ENCODE measurements around the gene BMAL1.

Gene BMAL1

DNA sequence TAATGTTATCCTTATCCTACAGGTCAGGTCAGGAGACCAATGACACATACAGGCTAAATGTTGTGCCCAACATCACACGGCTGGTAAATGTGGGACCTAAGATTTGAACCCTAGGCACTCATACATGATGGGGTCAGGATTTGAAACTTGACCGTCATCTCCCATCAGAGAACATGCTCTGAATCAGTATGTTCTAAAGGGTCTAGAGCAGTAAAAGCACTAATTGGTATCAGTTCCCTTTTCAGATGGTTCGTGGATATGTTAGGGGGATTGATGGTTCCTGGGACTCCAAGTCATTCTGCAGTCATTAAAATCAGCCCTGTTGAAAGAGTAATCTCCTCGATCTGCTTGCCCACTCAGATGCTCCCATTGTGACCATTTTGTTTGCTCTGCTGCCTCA is 65.5 kb downstream of the BMAL1 start:
- Histone ChIP-seq H3K4me3 (ENCODE audit: low read length) (no peak overlapping the region), H3K27me3 (ENCODE audit: insufficient read depth, low read length, poor library complexity) (no peaks in the 10 kb centered on the region), H2BK15ac (replicated peaks; ENCODE audit: low read depth) (no peak overlapping the region), H3K18ac (ENCODE audit: low read length) (no peak overlapping the region), H3K56ac (ENCODE audit: low read length) (no peak overlapping the region), H2BK5ac (ENCODE audit: low read length) (no peak overlapping the region), H3K27ac (ENCODE audit: low read depth, low read length) (no peak overlapping the region), H4K5ac (ENCODE audit: low read length) (no peak overlapping the region), H3K4ac (ENCODE audit: low read depth, low read length) (no peak overlapping the region), H3K9ac (ENCODE audit: low read length) (no peak overlapping the region), H2AK5ac (ENCODE audit: low read length) (no peak overlapping the region), H3K79me2 (ENCODE audit: control insufficient read depth, insufficient read depth, low read length) (no peaks in the 10 kb centered on the region), H3K23ac (ENCODE audit: low read length) (no peak overlapping the region), H3K36me3 (ENCODE audit: control insufficient read depth, insufficient read depth, low read length) (no peaks in the 10 kb centered on the region), H2BK120ac (ENCODE audit: low read depth, low read length) (no peak overlapping the region), H3K4me1 (ENCODE audit: control insufficient read depth, low read depth, low read length) (no peaks in the 10 kb centered on the region), H3K79me1 (ENCODE audit: low read length) (no peaks in the 10 kb centered on the region), H3K4me2 (ENCODE audit: low read length) (no peak overlapping the region), H4K8ac (ENCODE audit: low read depth, low read length) (no peak overlapping the region)
- DNase-seq: no peak
- WGBS (ENCODE audit: extremely low coverage, insufficient coverage, low lambda C conversion rate): no CpG with 5 or more reads among the region's 4 CpGs

- no CpG with 5 or more reads among the region's 10 CpGs for WGBS (ENCODE audit: extremely low coverage, insufficient coverage, low lambda C conversion rate)
- H3K79me2 ChIP-seq (ENCODE audit: control insufficient read depth, insufficient read depth, low read length): no peaks in the 10 kb centered on the region
- DNase-seq: peak; percentile 85
Measured at GRCh38 chr11:13343931-13344717, 66.5 kb downstream of the BMAL1 start.

GRCh38 chr11:13344818-13345217 is 67.2 kb downstream of the BMAL1 start:
- Histone ChIP-seq H3K18ac (ENCODE audit: low read length) (no peak overlapping the region), H4K8ac (ENCODE audit: low read depth, low read length) (no peak overlapping the region), H3K4me3 (ENCODE audit: low read length) (no peak overlapping the region)

More at GRCh38 chr11:13343931-13344717, 66.5 kb downstream of the BMAL1 start:
- Histone ChIP-seq H3K4me3 (ENCODE audit: low read length) (no peak overlapping the region), H3K27ac (ENCODE audit: low read depth, low read length) (no peak overlapping the region), H4K8ac (ENCODE audit: low read depth, low read length) (no peak overlapping the region), H3K56ac (ENCODE audit: low read length) (no peak overlapping the region), H4K5ac (ENCODE audit: low read length) (no peak overlapping the region), H3K18ac (ENCODE audit: low read length) (no peak overlapping the region), H3K4ac (ENCODE audit: low read depth, low read length) (no peak overlapping the region), H3K4me1 (ENCODE audit: control insufficient read depth, low read depth, low read length) (no peaks in the 10 kb centered on the region), H3K36me3 (ENCODE audit: control insufficient read depth, insufficient read depth, low read length) (no peaks in the 10 kb centered on the region), H2AK5ac (ENCODE audit: low read length) (no peak overlapping the region), H3K23ac (ENCODE audit: low read length) (no peak overlapping the region), H3K79me1 (ENCODE audit: low read length) (no peaks in the 10 kb centered on the region), H2BK15ac (replicated peaks; ENCODE audit: low read depth) (no peak overlapping the region), H3K9ac (ENCODE audit: low read length) (no peak overlapping the region), H2BK5ac (ENCODE audit: low read length) (no peak overlapping the region), H3K27me3 (ENCODE audit: insufficient read depth, low read length, poor library complexity) (no peaks in the 10 kb centered on the region), H2BK120ac (ENCODE audit: low read depth, low read length) (no peak overlapping the region), H3K4me2 (ENCODE audit: low read length) (no peak overlapping the region)

DNA sequence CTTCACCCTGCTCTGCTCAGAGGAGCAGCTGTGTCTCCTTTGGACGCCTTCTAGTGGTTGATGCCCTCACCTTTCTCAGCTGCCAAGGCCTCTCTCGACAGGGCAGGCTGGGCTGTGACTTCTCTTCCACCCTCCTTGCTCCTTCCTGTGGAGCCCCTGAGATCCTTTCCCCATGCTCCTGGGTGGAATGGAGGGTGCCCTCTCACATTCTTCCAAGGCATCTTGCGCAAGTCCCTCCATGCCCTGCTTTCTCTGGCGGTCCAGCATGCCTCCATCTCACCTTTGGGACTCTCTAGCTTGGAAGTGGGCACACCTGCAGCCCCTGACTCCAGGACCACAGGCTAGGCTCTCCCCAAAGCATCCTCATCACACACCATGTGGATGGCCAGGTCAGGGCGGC is 68.9 kb downstream of the BMAL1 start:
- H2BK15ac ChIP-seq (replicated peaks; ENCODE audit: low read depth): no peak overlapping the region
- no peaks in the 10 kb centered on the region for H3K36me3 ChIP-seq (ENCODE audit: control insufficient read depth, insufficient read depth, low read length)
- H3K27me3 ChIP-seq (ENCODE audit: insufficient read depth, low read length, poor library complexity): no peaks in the 10 kb centered on the region
- no CpG with 5 or more reads among the region's 5 CpGs for WGBS (ENCODE audit: extremely low coverage, insufficient coverage, low lambda C conversion rate)
- H3K4me1 ChIP-seq (ENCODE audit: control insufficient read depth, low read depth, low read length): no peaks in the 10 kb centered on the region
- H3K4ac ChIP-seq (ENCODE audit: low read depth, low read length): no peak overlapping the region
- H2AK5ac ChIP-seq (ENCODE audit: low read length): no peak overlapping the region
- no peak overlapping the region for H2BK5ac ChIP-seq (ENCODE audit: low read length)
- no peak overlapping the region for H4K8ac ChIP-seq (ENCODE audit: low read depth, low read length)
- no peaks in the 10 kb centered on the region for H3K79me1 ChIP-seq (ENCODE audit: low read length)
- no peak overlapping the region for H3K56ac ChIP-seq (ENCODE audit: low read length)
- no peak overlapping the region for H3K9ac ChIP-seq (ENCODE audit: low read length)
- DNase-seq: no peak
- no peak overlapping the region for H3K4me3 ChIP-seq (ENCODE audit: low read length)
- no peak overlapping the region for H3K18ac ChIP-seq (ENCODE audit: low read length)
- H3K79me2 ChIP-seq (ENCODE audit: control insufficient read depth, insufficient read depth, low read length): no peaks in the 10 kb centered on the region
- no peak overlapping the region for H3K23ac ChIP-seq (ENCODE audit: low read length)
- no peak overlapping the region for H4K5ac ChIP-seq (ENCODE audit: low read length)
- H3K4me2 ChIP-seq (ENCODE audit: low read length): no peak overlapping the region
- H3K27ac ChIP-seq (ENCODE audit: low read depth, low read length): no peak overlapping the region
- no peak overlapping the region for H2BK120ac ChIP-seq (ENCODE audit: low read depth, low read length)

More at GRCh38 chr11:13344818-13345217, 67.2 kb downstream of the BMAL1 start:
- peak; percentile 92 for DNase-seq
- H3K56ac ChIP-seq (ENCODE audit: low read length): no peak overlapping the region
- H3K79me1 ChIP-seq (ENCODE audit: low read length): no peaks in the 10 kb centered on the region
- H3K27me3 ChIP-seq (ENCODE audit: insufficient read depth, low read length, poor library complexity): no peaks in the 10 kb centered on the region
- H2BK5ac ChIP-seq (ENCODE audit: low read length): no peak overlapping the region
- H3K79me2 ChIP-seq (ENCODE audit: control insufficient read depth, insufficient read depth, low read length): no peaks in the 10 kb centered on the region
- no peak overlapping the region for H3K4ac ChIP-seq (ENCODE audit: low read depth, low read length)
- no CpG with 5 or more reads among the region's 1 CpG for WGBS (ENCODE audit: extremely low coverage, insufficient coverage, low lambda C conversion rate)
- H4K5ac ChIP-seq (ENCODE audit: low read length): no peak overlapping the region
- H2BK15ac ChIP-seq (replicated peaks; ENCODE audit: low read depth): no peak overlapping the region
- H3K4me2 ChIP-seq (ENCODE audit: low read length): no peak overlapping the region
- no peak overlapping the region for H3K9ac ChIP-seq (ENCODE audit: low read length)
- H2BK120ac ChIP-seq (ENCODE audit: low read depth, low read length): no peak overlapping the region
- no peak overlapping the region for H3K23ac ChIP-seq (ENCODE audit: low read length)
- H2AK5ac ChIP-seq (ENCODE audit: low read length): no peak overlapping the region
- no peak overlapping the region for H3K27ac ChIP-seq (ENCODE audit: low read depth, low read length)
- no peaks in the 10 kb centered on the region for H3K4me1 ChIP-seq (ENCODE audit: control insufficient read depth, low read depth, low read length)
- no peaks in the 10 kb centered on the region for H3K36me3 ChIP-seq (ENCODE audit: control insufficient read depth, insufficient read depth, low read length)

DNA sequence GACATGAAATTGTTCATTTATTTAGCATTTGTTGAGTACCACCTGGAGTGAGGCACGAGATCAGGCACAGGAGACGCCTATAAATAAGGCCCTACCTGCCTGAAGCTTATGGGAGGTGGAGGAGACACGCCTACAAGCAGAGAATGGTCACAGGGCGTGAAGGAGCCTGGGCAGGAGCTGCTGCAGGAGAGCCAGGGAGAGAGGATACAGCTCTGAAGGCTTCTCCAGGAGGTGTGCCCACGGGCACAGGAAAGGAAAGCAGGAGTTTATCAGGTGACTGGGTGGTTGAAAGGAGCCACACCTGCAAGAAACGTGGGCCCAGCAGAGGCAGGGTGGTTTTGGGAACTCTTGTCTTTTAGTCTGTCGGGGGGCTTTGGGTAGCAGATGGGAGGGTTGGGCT is 70.3 kb downstream of the BMAL1 start:
- H4K8ac ChIP-seq (ENCODE audit: low read depth, low read length): no peak overlapping the region
- no peak overlapping the region for H3K56ac ChIP-seq (ENCODE audit: low read length)
- no peak overlapping the region for H3K18ac ChIP-seq (ENCODE audit: low read length)
- H3K23ac ChIP-seq (ENCODE audit: low read length): no peak overlapping the region
- no peak overlapping the region for H3K9ac ChIP-seq (ENCODE audit: low read length)
- H3K4me2 ChIP-seq (ENCODE audit: low read length): no peak overlapping the region
- H3K4me1 ChIP-seq (ENCODE audit: control insufficient read depth, low read depth, low read length): no peaks in the 10 kb centered on the region
- WGBS (ENCODE audit: extremely low coverage, insufficient coverage, low lambda C conversion rate): no CpG with 5 or more reads among the region's 7 CpGs
- H2AK5ac ChIP-seq (ENCODE audit: low read length): no peak overlapping the region
- no peak overlapping the region for H4K5ac ChIP-seq (ENCODE audit: low read length)
- no peak overlapping the region for H3K27ac ChIP-seq (ENCODE audit: low read depth, low read length)
- H2BK5ac ChIP-seq (ENCODE audit: low read length): no peak overlapping the region
- no peak overlapping the region for H3K4me3 ChIP-seq (ENCODE audit: low read length)
- H3K79me2 ChIP-seq (ENCODE audit: control insufficient read depth, insufficient read depth, low read length): no peaks in the 10 kb centered on the region
- no peak for DNase-seq
- no peak overlapping the region for H3K4ac ChIP-seq (ENCODE audit: low read depth, low read length)
- no peak overlapping the region for H2BK15ac ChIP-seq (replicated peaks; ENCODE audit: low read depth)
- H3K79me1 ChIP-seq (ENCODE audit: low read length): no peaks in the 10 kb centered on the region
- no peaks in the 10 kb centered on the region for H3K36me3 ChIP-seq (ENCODE audit: control insufficient read depth, insufficient read depth, low read length)
- H3K27me3 ChIP-seq (ENCODE audit: insufficient read depth, low read length, poor library complexity): no peaks in the 10 kb centered on the region
- no peak overlapping the region for H2BK120ac ChIP-seq (ENCODE audit: low read depth, low read length)

DNA sequence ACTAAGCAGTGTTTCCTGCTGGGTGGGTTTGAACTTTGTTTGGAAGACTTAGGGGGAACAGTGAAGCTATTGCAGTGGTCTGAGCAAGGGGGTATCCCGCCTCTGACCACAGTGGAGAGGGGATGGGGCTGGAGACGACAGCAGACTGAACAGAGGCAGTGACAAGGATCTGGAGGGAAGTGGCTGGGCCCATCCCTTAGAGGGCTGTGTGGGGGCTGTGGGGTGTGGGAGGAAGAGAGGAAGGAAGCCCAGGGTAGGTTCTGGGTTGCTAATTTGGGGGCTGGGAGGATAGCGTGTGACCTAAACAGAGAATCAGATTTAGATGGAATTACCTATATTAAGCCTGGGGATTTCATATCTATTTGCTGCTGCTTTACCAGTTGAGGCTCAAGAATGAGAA is 70.7 kb downstream of the BMAL1 start:
- H3K56ac ChIP-seq (ENCODE audit: low read length): no peak overlapping the region
- no peak overlapping the region for H2BK15ac ChIP-seq (replicated peaks; ENCODE audit: low read depth)
- H3K9ac ChIP-seq (ENCODE audit: low read length): no peak overlapping the region
- no peak overlapping the region for H4K5ac ChIP-seq (ENCODE audit: low read length)
- H3K4ac ChIP-seq (ENCODE audit: low read depth, low read length): no peak overlapping the region
- no CpG with 5 or more reads among the region's 3 CpGs for WGBS (ENCODE audit: extremely low coverage, insufficient coverage, low lambda C conversion rate)
- H3K23ac ChIP-seq (ENCODE audit: low read length): no peak overlapping the region
- H2AK5ac ChIP-seq (ENCODE audit: low read length): no peak overlapping the region
- no peak overlapping the region for H3K18ac ChIP-seq (ENCODE audit: low read length)
- no peak overlapping the region for H3K4me2 ChIP-seq (ENCODE audit: low read length)
- no peaks in the 10 kb centered on the region for H3K36me3 ChIP-seq (ENCODE audit: control insufficient read depth, insufficient read depth, low read length)
- H3K4me1 ChIP-seq (ENCODE audit: control insufficient read depth, low read depth, low read length): no peaks in the 10 kb centered on the region
- H3K27me3 ChIP-seq (ENCODE audit: insufficient read depth, low read length, poor library complexity): no peaks in the 10 kb centered on the region
- no peak overlapping the region for H4K8ac ChIP-seq (ENCODE audit: low read depth, low read length)
- no peak for DNase-seq
- H3K79me1 ChIP-seq (ENCODE audit: low read length): no peaks in the 10 kb centered on the region
- no peaks in the 10 kb centered on the region for H3K79me2 ChIP-seq (ENCODE audit: control insufficient read depth, insufficient read depth, low read length)
- no peak overlapping the region for H3K4me3 ChIP-seq (ENCODE audit: low read length)
- H2BK5ac ChIP-seq (ENCODE audit: low read length): no peak overlapping the region
- H2BK120ac ChIP-seq (ENCODE audit: low read depth, low read length): no peak overlapping the region
- no peak overlapping the region for H3K27ac ChIP-seq (ENCODE audit: low read depth, low read length)

Data from mesendoderm (in vitro differentiated cells).